NB4 (cell line): ENCODE measurements around the gene PTPRG.

Source experiments
- DNase-seq: peaks from one replicate; pipeline ENCODE4 v3.0.0; 2010; ENCODE audit warnings: low read depth
- H3K4me3 ChIP-seq: one replicate; pipeline ENCODE4 v1.5.1; 2011; ENCODE audit warnings: mild to moderate bottlenecking, low read depth, low read length, moderate library complexity
- CTCF ChIP-seq: IDR thresholded peaks from one replicate; pipeline ENCODE4 v1.5.1; 2012; ENCODE audit warnings: low read depth, low read length
- MAX ChIP-seq: IDR thresholded peaks from 2 replicates; pipeline ENCODE4 v1.6.1; 2011; ENCODE audit warnings: low read depth, low read length
- MYC ChIP-seq: IDR thresholded peaks from 2 replicates; pipeline ENCODE4 v1.6.1; 2011; ENCODE audit warnings: low read depth, low read length
- POLR2A ChIP-seq: IDR thresholded peaks from 2 replicates; pipeline ENCODE4 v1.6.1; 2011; ENCODE audit warnings: mild to moderate bottlenecking; ENCODE audit not compliant: insufficient read length; ENCODE audit errors: extremely low read depth

Gene PTPRG

GRCh38 chr3:61945657-61946056, 384.3 kb downstream of the PTPRG start:
- no peak overlapping the region for H3K4me3 ChIP-seq
- no peak for DNase-seq
- TF ChIP-seq MYC = no peak
- no peak for TF ChIP-seq POLR2A
- no peak for TF ChIP-seq CTCF
- no peak for TF ChIP-seq MAX

GRCh38 chr3:61946570-61947324, 385.4 kb downstream of the PTPRG start:
- TF ChIP-seq POLR2A (no peak), MAX (no peak), MYC (no peak), CTCF (no peak)
- DNase-seq = no peak
- no peak overlapping the region for H3K4me3 ChIP-seq

GRCh38 chr3:61947456-61947855, 386.1 kb downstream of the PTPRG start:
- no peak for DNase-seq
- no peak overlapping the region for H3K4me3 ChIP-seq
- TF ChIP-seq CTCF = no peak
- TF ChIP-seq POLR2A = no peak
- no peak for TF ChIP-seq MAX
- TF ChIP-seq MYC = no peak

GRCh38 chr3:61948699-61949305, 387.4 kb downstream of the PTPRG start:
- no peak for DNase-seq
- no peak overlapping the region for H3K4me3 ChIP-seq
- TF ChIP-seq MYC = no peak
- TF ChIP-seq MAX = no peak
- no peak for TF ChIP-seq CTCF
- TF ChIP-seq POLR2A = no peak

- no peak overlapping the region for H3K4me3 ChIP-seq
- DNase-seq = no peak
- TF ChIP-seq MAX = no peak
- no peak for TF ChIP-seq POLR2A
- no peak for TF ChIP-seq CTCF
- TF ChIP-seq MYC = no peak
Measured at GRCh38 chr3:61954097-61954540, 392.7 kb downstream of the PTPRG start.
